MM.1S (cell line): ENCODE results near the gene B3GAT3.

Experiments used
- DNase-seq: peaks from one replicate; pipeline ENCODE4 v3.0.0-alpha.2; 2015
- H2AFZ ChIP-seq: fragments of 300-600 bp; sonication (generic); 2 replicates; pipeline ENCODE4 v1.6.0; 2016; ENCODE audit warnings: antibody characterized with exemption, low read length
- H3F3A ChIP-seq: fragments of 300-600 bp; sonication (generic); 2 replicates; pipeline ENCODE4 v1.6.1; 2016; ENCODE audit warnings: mild to moderate bottlenecking, antibody characterized with exemption, low read length, moderate library complexity, mixed read lengths; ENCODE audit not compliant: insufficient read depth
- H3K27ac ChIP-seq: fragments of 300-600 bp; sonication (generic); 2 replicates; pipeline ENCODE4 v1.5.1; 2016; ENCODE audit warnings: mild to moderate bottlenecking, low read length
- H3K27me3 ChIP-seq: fragments of 300-600 bp; sonication (generic); replicated peaks from 2 replicates; pipeline ENCODE4 v1.6.0; 2016; ENCODE audit warnings: low read length; ENCODE audit not compliant: insufficient read depth
- H3K36me3 ChIP-seq: fragments of 300-600 bp; sonication (generic); replicated peaks from 2 replicates; pipeline ENCODE4 v1.6.1; 2016; ENCODE audit warnings: mild to moderate bottlenecking, low read length, mixed read lengths; ENCODE audit not compliant: insufficient read depth
- H3K4me1 ChIP-seq: fragments of 300-600 bp; sonication (generic); 2 replicates; pipeline ENCODE4 v1.6.1; 2016; ENCODE audit warnings: low read length, mixed read lengths
- H3K4me2 ChIP-seq: fragments of 300-600 bp; sonication (generic); 2 replicates; pipeline ENCODE4 v1.6.0; 2016; ENCODE audit warnings: low read depth, low read length
- H3K4me3 ChIP-seq: fragments of 300-600 bp; sonication (generic); 2 replicates; pipeline ENCODE4 v1.5.1; 2016; ENCODE audit warnings: low read length, mixed read lengths
- H3K79me2 ChIP-seq: fragments of 300-600 bp; sonication (generic); 2 replicates; pipeline ENCODE4 v1.6.1; 2016; ENCODE audit warnings: mixed run types, low read length, mixed read lengths
- H3K9ac ChIP-seq: fragments of 300-600 bp; sonication (generic); 2 replicates; pipeline ENCODE4 v1.6.1; 2016; ENCODE audit warnings: low read length, mixed read lengths
- H3K9me2 ChIP-seq: fragments of 300-600 bp; sonication (generic); replicated peaks from 2 replicates; pipeline ENCODE4 v1.6.1; 2016; ENCODE audit warnings: mild to moderate bottlenecking, low read length, mixed read lengths; ENCODE audit not compliant: insufficient read depth
- H3K9me3 ChIP-seq: fragments of 300-600 bp; sonication (generic); replicated peaks from 2 replicates; pipeline ENCODE4 v1.6.1; 2016; ENCODE audit warnings: mild to moderate bottlenecking, low read length, mixed read lengths; ENCODE audit not compliant: insufficient read depth
- H4K20me1 ChIP-seq: fragments of 300-600 bp; sonication (generic); 2 replicates; pipeline ENCODE4 v1.6.1; 2016; ENCODE audit warnings: mild to moderate bottlenecking, low read length, moderate library complexity, mixed read lengths; ENCODE audit not compliant: insufficient read depth
- EZH2 ChIP-seq: fragments of 300-600 bp; sonication (generic); optimal IDR thresholded peaks from 2 replicates; pipeline ENCODE3; 2017; ENCODE audit warnings: low read depth, mild to moderate bottlenecking, antibody characterized with exemption, low read length, mixed read lengths
- EZH2phosphoT487 ChIP-seq: fragments of 300-600 bp; sonication (generic); IDR thresholded peaks from 2 replicates; pipeline ENCODE4 v1.6.1; 2018; ENCODE audit warnings: antibody characterized with exemption, low read length
- TF ChIP-seq, protein P1 (sequence below): fragments of 300-600 bp; sonication (generic); IDR thresholded peaks from 2 replicates; pipeline ENCODE4 v1.5.1; 2016; ENCODE audit warnings: antibody characterized with exemption, low read length, mixed read lengths

B3GAT3 gene

GRCh38 chr11:62621567-62622470, at the start of gene B3GAT3:
Gene B3GAT3, minus strand, starts transcription at chr11:62621986. Its CDS starts 39 bp downstream, at chr11:62621947.
- H3K27ac ChIP-seq = peak within 1 kb of the TSS; percentile 59; the same call in 1 of the 2 replicates
- 0 out of 2 replicates have a peak, but pooled peaks cover under 1% of the 10 kb centered on the region for H3K36me3 ChIP-seq
- peaks cover 10% of the 10 kb centered on the region for H3K4me1 ChIP-seq
- TF ChIP-seq EZH2phosphoT487 = no peak
- no peak for TF ChIP-seq EZH2
- TF ChIP-seq, protein P1, sequence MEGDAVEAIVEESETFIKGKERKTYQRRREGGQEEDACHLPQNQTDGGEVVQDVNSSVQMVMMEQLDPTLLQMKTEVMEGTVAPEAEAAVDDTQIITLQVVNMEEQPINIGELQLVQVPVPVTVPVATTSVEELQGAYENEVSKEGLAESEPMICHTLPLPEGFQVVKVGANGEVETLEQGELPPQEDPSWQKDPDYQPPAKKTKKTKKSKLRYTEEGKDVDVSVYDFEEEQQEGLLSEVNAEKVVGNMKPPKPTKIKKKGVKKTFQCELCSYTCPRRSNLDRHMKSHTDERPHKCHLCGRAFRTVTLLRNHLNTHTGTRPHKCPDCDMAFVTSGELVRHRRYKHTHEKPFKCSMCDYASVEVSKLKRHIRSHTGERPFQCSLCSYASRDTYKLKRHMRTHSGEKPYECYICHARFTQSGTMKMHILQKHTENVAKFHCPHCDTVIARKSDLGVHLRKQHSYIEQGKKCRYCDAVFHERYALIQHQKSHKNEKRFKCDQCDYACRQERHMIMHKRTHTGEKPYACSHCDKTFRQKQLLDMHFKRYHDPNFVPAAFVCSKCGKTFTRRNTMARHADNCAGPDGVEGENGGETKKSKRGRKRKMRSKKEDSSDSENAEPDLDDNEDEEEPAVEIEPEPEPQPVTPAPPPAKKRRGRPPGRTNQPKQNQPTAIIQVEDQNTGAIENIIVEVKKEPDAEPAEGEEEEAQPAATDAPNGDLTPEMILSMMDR = no peak
- H3F3A ChIP-seq = peaks cover 25% of the 10 kb centered on the region
- H3K4me2 ChIP-seq = peak within 1 kb of the TSS; percentile 55
- DNase-seq = peak; percentile 99
- no peaks in the 10 kb centered on the region for H3K27me3 ChIP-seq
- H3K9ac ChIP-seq = peak within 1 kb of the TSS; percentile 73
- H2AFZ ChIP-seq = peak within 1 kb of the TSS; percentile 35
- peak within 1 kb of the TSS; percentile 80 for H3K4me3 ChIP-seq
- no peaks in the 10 kb centered on the region for H3K9me3 ChIP-seq
- H4K20me1 ChIP-seq = no peaks in the 10 kb centered on the region
- no peaks in the 10 kb centered on the region for H3K9me2 ChIP-seq
- peaks cover 14% of the 10 kb centered on the region for H3K79me2 ChIP-seq

DNA sequence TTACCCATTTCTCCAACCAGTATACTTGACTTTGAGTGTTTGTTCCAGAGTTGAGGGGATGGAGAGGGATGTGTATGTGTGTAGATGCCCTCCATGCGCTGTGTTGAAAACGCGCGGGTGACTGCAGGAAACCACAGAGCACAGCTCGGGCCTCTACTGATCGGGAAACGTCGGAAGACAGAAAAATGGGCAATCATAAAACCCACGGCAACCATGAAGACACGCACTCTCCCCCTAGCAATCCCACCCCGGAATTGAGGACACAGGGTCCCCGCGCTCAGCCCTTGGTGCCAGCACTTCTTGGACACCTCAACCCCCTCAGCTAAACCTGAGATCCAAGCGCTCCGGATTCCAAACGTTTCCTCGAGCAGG, 49.4 kb upstream of the B3GAT3 start:
- Histone ChIP-seq H3F3A (peaks cover 42% of the 10 kb centered on the region), H3K4me3 (peak overlapping the region; percentile 98), H3K4me1 (peaks cover 10% of the 10 kb centered on the region), H3K9me2 (no peaks in the 10 kb centered on the region), H2AFZ (peak overlapping the region; percentile 87), H3K4me2 (peak overlapping the region; percentile 83), H4K20me1 (no peaks in the 10 kb centered on the region), H3K27me3 (no peaks in the 10 kb centered on the region), H3K9ac (peak overlapping the region; percentile 89), H3K79me2 (peaks cover 57% of the 10 kb centered on the region), H3K9me3 (no peaks in the 10 kb centered on the region), H3K27ac (peak overlapping the region; percentile 65; the same call in 1 of the 2 replicates), H3K36me3 (no peaks in the 10 kb centered on the region; the same call in 1 of the 2 replicates)
- DNase-seq = no peak
- no peak for TF ChIP-seq EZH2
- TF ChIP-seq, protein P1 = no peak
- TF ChIP-seq EZH2phosphoT487 = no peak

DNA sequence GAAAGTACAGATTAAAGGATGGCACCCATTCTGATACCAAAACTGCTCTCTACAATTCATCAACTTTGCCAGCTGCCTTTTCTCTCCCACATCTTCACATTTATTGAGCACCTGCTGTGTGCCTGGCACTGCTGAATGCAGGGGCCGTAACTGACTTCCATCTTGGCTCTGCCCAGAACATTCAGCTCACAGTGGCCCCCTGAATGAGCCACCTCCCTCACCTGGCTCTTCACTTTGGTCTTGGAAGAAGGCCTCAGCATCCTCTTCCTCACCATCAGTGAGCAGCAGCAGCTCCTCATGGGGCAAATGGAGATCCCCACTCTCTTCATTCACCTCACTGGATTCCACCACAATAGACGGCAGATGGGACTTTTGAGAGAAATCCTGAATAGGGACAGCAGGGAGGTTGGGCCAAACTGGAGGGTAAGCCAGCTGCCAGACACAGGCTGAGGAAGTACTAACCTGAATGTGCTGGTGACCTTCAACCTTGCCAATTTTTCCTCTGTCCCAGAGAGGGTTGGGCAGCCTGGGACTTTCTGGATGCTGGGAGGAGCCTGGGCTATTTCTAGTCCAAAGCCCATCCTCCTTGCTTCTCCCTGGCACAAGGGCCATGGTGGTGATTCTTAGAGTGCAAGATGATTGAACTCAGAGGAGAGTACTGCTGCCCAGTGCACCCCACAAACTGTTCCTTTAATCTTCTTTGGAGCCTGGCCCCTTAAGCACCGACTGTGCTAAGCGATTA, 47.8 kb upstream of the B3GAT3 start:
- Histone ChIP-seq H4K20me1 (no peaks in the 10 kb centered on the region), H3K9ac (no peak overlapping the region), H3K4me3 (no peak overlapping the region), H3K79me2 (peaks cover 63% of the 10 kb centered on the region), H3K36me3 (no peaks in the 10 kb centered on the region; the same call in 1 of the 2 replicates), H3F3A (peaks cover 56% of the 10 kb centered on the region), H2AFZ (no peak overlapping the region), H3K27me3 (no peaks in the 10 kb centered on the region), H3K4me1 (peaks cover 13% of the 10 kb centered on the region), H3K9me3 (no peaks in the 10 kb centered on the region), H3K4me2 (no peak overlapping the region), H3K27ac (no peak overlapping the region), H3K9me2 (no peaks in the 10 kb centered on the region)
- DNase-seq = no peak
- no peak for TF ChIP-seq EZH2
- TF ChIP-seq, protein P1 = no peak
- TF ChIP-seq EZH2phosphoT487 = no peak
